ENCODE measurements around the gene ZNF546.
A peak's percentile ranks its signal among the peaks of the same experiment; 100 is the strongest.
"Not testable (repeated sequence)": the region's sequence is repeated elsewhere in the genome, so short reads cannot be mapped to it uniquely, and the experiment has no call there.

Gene ZNF546

DNA sequence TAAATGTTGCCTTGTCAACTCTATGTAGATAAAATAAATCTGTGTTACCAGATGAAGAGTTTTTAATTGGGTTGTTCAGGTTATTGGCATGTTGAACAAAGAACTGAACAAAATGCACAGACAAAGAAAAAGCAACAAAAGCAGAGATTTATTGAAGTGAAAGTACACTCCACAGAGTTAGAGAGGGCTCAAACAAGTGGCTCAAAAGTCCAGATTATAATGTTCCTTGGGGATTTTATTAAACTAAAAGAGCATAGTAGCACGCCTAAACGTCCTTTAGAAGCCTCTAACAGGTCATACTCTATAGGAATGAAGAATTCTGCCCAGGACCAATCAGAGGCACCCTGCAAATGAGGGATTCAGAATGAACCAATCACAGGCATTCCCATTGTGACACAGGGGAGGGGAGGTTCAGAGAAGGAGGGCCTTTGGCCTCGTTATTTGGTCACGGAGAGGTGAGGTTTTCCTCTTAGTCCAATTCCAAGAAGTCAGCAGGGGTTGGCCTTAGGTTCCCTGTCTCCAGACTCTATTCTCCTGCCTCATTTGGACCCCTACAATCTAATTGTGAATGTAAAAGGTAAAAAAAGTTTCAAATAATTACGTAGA lies 13.1 kb upstream of the ZNF546 start:
- FAIRE-seq (no peak), DNase-seq (ENCODE audit: low spot score) (no peak)

DNA sequence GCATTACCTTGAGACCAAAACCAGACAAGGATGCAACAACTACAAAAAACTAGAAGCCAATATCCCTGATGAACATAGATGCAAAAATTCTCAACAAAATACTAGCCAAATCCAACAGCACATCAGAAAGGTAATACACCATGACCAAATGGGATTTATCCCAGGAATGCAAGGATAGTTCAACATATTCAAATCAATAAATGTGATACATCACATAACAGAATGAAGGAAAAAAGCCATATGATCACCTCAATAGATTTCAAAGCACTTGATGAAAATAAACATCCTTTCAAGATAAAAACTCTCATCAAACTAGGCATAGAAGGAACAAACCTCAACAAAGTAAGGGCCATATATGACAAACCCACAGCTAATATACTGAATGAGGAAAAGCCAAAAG lies 10.2 kb upstream of the ZNF546 start:
- DNase-seq (ENCODE audit: low spot score) = no peak
- FAIRE-seq = no peak

DNA sequence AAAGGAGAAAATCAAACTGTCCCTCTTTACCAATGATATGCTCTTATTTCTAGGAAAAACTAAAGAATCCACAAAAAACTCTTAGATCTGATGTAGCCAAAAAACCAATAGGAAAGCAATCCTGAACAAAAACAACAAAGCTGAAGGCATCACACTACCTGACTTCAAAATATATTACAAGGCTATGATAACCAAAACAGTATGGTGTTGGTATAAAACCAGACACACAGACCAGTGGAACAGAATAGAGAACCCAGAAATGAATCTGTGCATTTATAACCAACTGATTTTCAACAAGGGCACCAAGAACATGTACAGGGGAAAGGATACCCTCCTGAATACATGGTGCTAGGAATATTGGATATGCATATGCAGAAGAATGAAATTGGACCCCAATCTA lies 9.7 kb upstream of the ZNF546 start:
- DNase-seq (ENCODE audit: low spot score) (no peak), FAIRE-seq (no peak)

DNA sequence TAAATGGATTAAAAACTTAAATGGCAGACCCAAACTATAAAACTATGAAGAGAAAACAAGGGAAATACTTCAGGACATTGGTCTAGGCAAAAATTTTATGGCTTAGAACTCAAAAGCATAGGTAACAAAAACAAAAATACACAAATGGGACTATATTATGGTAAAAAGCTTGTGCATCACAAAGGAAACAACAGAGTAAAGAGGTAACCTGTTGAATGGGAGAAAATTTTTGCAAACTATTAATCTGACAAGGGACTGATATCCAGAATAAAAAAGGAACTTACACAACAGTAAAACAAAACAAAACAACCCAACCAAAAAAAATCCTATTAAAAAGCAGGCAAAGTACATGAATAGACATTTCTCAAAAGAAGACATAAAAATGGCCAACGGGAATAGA lies 9.3 kb upstream of the ZNF546 start:
- FAIRE-seq (no peak), DNase-seq (ENCODE audit: low spot score) (no peak)

DNA sequence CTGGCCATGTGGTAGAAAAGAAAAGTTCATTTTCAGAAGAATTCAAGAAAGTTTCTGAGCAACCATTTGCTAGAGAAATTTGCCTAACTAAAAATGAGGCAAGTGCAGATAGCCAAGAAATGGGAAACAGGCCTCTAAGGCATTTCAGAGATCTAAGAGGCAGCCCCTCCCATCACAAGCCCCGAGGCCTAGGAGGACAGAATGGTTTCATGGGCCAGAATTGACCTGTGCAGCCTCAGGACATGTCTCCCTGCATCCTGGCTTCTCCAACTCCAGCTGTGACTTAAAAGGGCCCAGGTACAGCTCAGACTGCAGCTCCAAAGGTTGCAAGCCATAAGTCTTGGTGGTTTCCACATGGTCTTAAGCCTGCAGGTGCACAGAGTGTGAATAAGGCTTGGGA lies 3.3 kb upstream of the ZNF546 start:
- FAIRE-seq (no peak), DNase-seq (ENCODE audit: low spot score) (no peak)

DNA sequence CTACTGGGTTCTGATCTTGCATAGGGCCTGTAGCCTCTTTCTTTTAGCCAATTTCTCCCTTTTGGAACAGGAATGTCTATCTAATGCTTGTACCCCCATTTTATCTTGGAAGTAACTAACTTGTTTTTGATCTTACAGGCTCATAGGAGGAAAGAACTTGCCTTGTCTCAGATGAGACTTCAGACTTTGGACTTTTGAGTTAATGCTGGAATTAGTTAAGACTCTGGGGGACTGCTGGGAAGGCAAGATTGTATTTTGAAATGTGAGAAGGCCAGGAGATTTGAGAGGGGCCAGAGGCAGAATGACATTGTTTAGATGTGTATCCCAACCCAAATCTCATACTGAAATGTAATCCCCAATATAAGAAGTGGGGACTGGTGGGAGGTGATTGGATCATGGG lies 2.5 kb upstream of the ZNF546 start:
- DNase-seq (ENCODE audit: low spot score) = no peak
- no peak for FAIRE-seq

DNA sequence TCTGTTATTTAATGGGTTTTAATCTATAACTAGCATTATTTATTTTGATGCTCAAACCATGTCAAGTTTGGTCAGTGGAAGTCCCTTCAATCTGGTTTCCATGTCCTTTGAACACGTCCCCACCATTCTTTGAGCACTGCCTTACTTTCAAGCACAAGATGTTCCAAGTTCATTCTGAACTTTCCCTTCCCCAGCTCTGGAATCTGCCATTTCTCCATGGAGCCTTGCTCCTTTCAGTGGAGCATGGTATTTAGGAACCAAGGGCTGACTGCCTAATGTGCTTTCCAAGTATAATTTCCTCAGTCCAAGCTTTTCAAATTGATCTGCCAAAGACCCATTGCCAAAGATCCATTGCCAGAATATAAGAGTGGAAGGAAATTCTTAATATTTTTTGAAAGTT lies 1.1 kb upstream of the ZNF546 start:
- DNase-seq (ENCODE audit: low spot score) (no peak), FAIRE-seq (no peak)

DNA sequence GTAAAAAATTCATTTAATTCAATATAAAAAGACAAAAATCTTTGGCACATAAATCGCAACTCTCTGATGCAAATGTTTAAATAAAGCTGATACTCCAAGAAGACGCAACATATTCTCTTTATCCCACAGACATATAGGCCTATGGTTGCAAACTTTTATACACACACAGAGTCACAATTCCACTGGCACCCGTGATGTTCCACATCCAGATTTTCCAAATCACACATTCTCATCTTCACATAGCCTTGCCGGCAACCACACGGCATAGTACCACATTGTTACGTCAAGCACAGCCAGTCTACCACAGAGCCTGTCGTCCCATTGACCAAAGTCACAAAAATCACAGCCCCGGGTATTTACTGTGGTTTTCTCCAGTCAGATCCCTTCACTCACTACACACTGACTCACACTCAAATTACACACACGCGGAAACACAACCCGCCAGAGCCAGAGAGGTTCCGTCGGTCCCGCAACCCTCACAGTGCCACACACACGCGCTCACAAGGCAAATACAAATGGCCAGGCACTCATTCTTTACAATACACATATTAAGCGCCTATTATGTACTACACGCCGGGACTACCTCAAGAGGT lies 546 bp upstream of the ZNF546 start:
- DNase-seq (ENCODE audit: low spot score) (peak; percentile 34), FAIRE-seq (no peak)

DNA sequence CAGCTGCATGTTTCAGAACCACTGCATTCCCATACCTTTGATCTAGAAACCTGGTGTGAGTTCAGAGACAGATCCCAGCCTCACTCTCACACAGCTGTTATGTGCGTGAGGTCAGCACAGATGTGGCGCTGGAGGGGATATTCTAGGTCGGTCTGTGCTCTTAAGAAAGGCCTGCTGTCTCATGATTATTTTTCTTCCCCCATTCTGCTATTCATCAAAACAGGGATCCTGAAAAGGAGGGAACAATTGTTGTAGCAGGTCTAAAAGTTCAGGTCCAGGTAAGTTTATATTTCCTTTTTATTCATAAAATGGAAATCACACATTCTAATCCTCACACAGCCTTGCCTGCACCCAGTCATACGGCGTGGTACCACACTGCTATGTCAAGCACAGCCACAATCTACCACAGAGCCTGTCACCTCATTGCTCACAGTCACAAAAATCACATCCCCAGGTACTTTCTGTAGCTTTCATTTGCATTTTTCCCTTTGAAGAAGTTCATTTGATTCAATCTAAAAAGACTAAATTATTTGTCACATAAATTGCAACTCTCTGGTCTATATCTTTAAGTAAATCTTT lies 867 bp downstream of the ZNF546 start:
- DNase-seq (ENCODE audit: low spot score) = no peak
- FAIRE-seq = no peak

DNA sequence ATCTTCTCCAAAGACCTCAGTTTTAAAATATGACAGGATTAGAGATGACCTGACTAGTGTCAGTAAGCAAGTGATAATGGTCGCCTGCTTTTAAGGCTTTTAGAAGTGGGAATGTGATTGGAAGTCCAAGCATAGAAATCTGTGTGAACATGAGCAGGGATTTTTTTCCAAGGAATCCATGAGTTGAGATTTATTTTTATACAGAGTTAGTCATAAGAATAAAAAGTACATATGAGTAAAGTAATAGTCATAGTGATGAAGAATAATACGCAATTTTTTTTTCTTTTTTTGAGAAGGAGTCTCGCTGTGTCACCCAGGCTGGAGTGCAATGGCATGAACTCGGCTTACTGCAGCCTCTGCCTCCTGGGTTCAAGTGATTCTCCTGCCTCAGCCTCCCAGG lies 1.6 kb downstream of the ZNF546 start:
- DNase-seq (ENCODE audit: low spot score) (no peak), FAIRE-seq (no peak)

DNA sequence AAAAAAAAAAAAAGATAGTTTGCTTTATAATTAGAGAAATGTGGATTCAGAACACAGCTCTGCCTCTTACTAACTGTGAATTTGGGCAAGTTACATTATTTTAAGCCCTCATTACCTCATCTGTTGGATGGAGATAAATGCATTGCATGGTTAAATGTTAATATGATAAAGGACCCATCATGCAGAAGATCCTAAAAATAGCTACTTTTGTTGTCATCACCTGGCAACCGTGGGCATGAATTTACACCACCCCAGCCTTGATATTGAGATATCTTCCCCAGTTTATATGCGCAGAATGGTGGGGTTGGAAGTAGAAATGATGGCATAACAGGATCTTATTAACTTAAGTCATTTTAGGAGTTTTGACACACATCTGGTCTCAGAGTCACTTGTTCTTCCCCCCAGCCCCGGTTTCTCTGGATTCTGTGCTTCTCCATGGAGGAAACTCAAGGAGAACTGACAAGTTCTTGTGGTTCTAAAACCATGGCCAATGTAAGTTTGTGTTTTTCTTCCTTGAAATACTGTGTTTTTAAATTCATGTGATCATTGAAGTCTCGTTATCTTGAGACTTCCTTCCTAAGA lies 8.9 kb downstream of the ZNF546 start:
- no peak for FAIRE-seq
- DNase-seq (ENCODE audit: low spot score) = no peak

DNA sequence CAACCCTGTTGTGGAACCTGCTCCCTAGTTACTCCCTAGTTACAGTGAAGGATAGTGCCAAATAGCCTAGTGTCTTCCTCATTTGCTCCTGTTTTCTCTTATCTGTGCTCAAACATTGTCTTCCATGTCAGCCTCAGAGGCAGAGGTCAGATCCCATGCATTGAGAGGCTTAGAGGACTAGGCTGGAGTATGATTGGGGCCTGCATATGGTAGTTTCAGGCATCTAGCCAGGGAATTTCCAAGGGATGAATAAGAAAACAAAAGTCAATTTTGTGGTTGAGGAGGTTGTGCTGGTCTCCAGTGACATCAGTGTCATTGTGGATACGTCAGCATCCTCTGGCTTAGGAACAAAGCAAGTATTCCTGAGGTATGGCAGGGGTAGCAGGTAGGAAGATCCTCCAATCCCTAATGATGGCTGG lies 9.4 kb downstream of the ZNF546 start:
- FAIRE-seq = no peak
- DNase-seq (ENCODE audit: low spot score) = peak; percentile 68

DNA sequence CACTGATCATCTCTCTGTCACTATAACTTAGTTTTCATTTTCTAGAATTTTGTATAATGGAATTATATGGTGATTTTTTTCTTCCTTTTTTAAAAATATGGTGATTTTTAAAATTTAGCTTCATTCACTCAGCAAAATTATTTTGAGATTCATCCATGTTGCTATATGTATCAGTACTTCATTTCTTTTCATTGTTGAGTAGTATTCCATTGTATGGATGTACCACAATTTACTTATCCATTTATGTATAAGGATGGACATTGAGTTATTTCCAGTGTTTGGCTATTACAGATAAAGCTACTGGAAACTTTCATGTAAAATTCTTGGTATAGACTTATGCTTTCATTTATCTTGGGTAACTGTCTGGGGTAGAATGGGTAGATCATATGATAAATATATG lies 12.8 kb downstream of the ZNF546 start:
- DNase-seq (ENCODE audit: low spot score) (no peak), FAIRE-seq (no peak)

DNA sequence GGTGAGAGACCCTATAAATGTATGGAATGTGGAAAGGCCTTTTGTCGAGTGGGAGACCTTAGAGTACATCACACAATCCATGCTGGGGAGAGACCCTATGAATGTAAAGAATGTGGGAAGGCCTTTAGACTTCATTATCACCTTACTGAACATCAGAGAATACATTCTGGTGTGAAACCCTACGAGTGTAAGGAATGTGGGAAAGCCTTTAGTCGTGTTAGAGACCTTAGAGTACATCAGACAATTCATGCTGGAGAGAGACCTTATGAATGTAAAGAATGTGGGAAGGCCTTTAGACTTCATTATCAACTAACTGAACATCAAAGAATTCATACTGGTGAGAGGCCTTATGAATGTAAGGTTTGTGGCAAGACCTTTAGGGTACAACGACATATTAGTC lies 17.1 kb downstream of the ZNF546 start:
- DNase-seq (ENCODE audit: low spot score) = no peak
- no peak for FAIRE-seq

DNA sequence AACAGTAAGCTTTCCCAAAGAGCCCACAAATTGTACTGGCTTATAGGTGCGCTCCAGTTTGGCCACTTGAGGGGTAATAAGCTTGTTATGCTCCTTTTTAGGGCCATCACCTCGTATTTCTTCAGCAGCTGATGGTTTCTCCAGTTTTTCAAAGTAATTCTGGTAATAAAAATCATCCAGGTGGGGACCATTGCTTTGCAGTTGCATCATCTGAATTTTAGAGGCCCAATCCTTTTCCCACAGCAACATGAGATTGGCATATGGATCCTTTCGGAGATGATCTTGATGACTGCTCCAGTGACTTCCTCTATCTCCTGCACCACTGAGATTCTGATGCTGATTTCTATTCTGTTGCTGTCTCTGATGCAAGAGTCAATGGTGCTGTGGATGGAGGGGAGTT lies 27.1 kb downstream of the ZNF546 start:
- DNase-seq (ENCODE audit: low spot score) (no peak), FAIRE-seq (no peak)

DNA sequence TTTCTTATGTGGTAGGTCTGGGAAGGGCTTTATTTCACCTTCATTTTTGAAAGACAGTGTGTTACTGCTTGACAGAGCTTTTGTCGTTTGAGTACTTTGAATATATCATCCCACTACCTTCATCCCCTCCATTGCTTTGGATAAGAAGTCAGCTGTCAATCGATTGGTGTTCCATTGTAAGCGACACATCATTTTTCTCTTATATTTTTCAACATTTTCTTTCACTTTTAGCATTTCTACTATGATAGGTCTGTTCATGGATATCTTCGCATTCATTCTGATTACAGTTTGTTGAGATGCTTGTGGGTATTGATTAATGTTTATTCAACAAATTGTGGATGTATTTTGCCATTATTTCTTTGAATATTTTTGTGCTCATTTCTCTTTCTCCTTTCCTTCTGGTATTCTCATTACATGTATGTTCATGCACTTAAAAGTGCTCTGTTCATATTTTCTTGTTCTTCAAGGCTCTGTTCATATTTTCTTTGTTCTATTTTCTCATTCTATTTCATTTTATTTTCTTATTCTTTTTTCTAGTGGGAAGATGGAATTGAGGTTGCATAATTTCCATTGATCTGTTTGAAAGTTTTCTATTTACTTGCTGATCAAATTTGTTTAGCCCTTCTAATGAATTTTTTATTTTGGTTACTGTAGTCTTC lies 29.2 kb downstream of the ZNF546 start:
- DNase-seq (ENCODE audit: low spot score) = no peak
- FAIRE-seq = no peak

DNA sequence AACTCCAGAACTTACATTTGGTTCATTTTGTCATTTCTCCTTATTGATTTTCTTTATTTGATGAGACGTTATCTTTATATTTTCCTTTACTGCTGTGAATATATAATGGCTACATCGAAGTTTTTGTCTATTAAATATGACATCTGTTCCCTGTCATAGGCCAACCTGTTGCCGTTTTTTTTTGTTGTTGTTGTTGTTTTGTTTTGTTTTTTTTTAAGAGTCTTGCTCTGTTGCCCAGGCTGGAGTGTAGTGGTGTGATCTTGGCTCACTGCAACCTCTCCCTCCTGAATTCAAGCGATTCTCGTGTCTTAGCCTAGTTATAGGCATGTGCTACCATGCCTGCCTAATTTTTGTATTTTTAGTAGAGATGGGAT lies 29.7 kb downstream of the ZNF546 start:
- no peak for FAIRE-seq
- no peak for DNase-seq (ENCODE audit: low spot score)

DNA sequence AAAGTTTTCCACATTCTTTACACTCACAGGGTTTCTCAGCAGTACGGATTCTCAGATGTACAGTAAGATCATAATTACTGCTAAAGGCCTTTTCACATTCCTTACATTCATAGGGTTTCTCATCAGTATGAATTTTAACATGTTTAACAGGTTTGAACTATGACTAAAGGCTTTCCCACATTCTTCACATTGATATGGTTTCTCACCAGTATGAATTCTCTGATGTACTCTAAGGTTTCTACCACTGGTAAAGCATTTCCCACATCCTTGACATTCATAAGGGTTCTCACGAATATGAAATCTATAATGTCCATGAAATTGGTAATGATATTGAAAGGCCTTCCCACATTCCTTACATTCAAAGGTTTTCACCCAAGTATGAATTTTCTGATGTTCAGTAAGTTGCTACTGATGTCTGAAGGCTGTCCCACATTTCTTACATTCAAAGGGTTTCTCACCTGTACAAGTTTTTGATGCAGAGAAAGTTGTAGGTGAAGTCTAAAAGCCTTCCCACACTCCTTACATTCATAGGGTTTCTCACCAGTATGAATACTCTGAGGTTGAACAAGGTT lies 37.2 kb downstream of the ZNF546 start:
- no peak for FAIRE-seq
- no peak for DNase-seq (ENCODE audit: low spot score)

DNA sequence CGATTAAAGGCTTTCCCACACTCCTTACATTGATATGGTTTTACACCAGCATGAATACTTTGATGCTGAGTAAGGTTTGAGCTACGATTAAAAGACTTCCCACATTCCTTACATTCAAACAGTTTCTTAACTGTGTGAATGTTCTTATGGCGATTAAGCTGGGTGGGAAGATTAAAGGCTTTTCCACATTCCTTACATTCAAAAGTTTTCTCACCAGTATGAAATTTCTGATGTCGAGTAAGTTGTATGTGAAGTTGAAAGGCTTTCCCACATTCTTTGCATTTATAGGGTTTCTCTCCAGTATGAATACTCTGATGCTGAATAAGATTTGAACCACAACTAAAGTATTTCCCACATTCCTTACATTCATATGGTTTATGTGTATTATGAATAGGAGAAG lies 39.1 kb downstream of the ZNF546 start:
- DNase-seq (ENCODE audit: low spot score) (no peak), FAIRE-seq (no peak)

DNA sequence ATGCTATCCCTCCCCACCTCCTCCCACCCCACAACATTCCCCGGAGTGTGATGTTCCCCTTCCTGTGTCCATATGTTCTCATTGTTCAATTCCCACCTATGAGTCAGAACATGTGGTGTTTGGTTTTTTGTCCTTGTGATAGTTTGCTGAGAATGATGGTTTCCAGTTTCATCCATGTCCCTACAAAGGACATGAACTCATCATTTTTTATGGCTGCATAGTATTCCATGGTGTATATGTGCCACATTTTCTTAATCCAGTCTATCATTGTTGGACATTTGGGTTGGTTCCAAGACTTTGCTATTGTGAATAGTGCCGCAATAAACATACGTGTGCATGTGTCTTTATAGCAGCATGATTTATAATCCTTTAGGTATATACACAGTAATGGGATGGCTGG lies 41.2 kb downstream of the ZNF546 start:
- not testable (repeated sequence) for FAIRE-seq

DNA sequence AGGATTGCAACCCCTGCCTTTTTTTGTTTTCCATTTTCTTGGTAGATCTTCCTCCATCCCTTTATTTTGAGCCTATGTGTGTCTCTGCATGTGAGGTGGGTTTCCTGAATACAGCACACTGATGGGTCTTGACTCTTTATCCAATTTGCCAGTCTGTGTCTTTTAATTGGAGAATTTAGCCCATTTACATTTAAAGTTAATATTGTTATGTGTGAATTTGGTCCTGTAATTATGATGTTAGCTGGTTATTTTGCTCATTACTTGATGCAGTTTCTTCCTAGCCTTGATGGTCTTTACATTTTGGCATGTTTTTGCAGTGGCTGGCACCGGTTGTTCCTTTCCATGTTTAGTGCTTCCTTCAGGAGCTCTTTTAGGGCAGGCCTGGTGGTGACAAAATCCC lies 44.9 kb downstream of the ZNF546 start:
- not testable (repeated sequence) for DNase-seq (ENCODE audit: low spot score); FAIRE-seq

More for the DNA sequence above, 41.2 kb downstream of the ZNF546 start:
- DNase-seq (ENCODE audit: low spot score) = not testable (repeated sequence)

DNA sequence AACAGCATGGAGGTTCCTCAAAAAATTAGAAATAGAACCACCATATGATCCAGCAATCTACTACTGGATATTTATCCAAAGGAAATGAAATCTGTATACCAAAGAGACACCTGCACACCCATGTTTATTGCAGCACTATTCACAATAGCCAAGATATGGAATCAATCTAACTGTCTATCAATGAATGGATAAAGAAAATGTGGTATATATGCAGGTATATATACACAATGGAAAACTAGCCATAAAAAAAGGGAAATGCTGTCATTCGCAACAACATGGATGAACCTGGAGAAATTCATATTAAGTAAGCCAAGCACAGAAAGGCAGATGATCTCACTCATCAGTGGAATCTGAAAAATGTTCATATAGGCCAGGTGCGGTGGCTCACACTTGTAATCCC lies 56.6 kb downstream of the ZNF546 start:
- DNase-seq (ENCODE audit: low spot score) (no peak), FAIRE-seq (no peak)

All from urothelium cell line (cell line).